Measurements from ENCODE around the gene TCEANC2.
"Not testable (repeated sequence)": the region's sequence is repeated elsewhere in the genome, so short reads cannot be mapped to it uniquely, and the experiment has no call there.

TCEANC2 gene

GRCh38 chr1:54091666-54092065 is 38.3 kb downstream of the TCEANC2 start:
- DNase-seq, result peak; percentile 41

- DNase-seq, result no peak
Observed at GRCh38 chr1:54094001-54094729, 40.8 kb downstream of the TCEANC2 start.

GRCh38 chr1:54094730-54095105 is 41.3 kb downstream of the TCEANC2 start:
- DNase-seq, result not testable (repeated sequence)

GRCh38 chr1:54095546-54096226 is 42.3 kb downstream of the TCEANC2 start:
- peak; percentile 97 for DNase-seq

GRCh38 chr1:54096227-54096876 is 42.9 kb downstream of the TCEANC2 start:
- no peak for DNase-seq

- peak; percentile 26 for DNase-seq
Observed at GRCh38 chr1:54096877-54097240, 43.5 kb downstream of the TCEANC2 start.

GRCh38 chr1:54099061-54099610 is 45.7 kb downstream of the TCEANC2 start:
- no peak for DNase-seq

DNA sequence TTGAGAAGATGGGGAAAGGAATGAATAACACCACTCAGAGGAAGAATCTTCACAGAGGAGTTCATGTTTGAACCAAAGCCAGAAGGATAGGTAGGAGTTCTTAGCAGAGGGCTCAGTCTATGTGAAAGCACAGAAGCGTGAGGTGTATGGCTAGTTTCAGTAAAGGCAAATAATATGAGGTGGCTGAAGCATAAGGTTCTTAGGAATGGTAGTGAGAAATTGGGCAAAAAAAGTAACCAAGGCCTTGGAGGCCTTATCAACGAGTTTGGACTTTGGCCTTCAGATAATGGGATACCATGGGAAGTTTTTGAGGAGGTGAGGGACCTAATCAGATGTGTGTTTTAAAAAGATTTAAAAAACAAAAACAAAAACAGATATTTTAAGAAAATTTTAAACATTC is 47.1 kb downstream of the TCEANC2 start:
- DNase-seq, result no peak

GRCh38 chr1:54103414-54103813 is 50.0 kb downstream of the TCEANC2 start:
- DNase-seq, result no peak

DNA sequence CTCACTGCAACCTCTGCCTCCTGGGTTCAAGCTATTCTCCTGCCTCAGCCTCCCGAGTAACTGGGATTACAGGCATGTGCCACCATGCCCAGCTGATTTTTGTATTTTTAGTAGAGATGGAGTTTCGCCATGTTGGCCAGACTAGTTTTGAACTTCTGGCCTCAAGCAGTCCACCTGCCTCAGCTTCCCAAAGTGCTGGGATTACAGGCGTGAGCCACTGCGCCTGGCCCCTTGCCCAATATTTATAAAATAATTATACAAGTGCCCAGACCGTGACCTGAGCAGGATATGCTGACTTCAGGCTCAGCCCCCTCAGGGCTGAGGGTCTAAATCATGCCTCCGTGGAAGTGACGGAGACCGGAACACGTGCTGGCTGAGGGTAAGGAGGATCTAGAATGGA is 51.2 kb downstream of the TCEANC2 start:
- not testable (repeated sequence) for DNase-seq

DNA sequence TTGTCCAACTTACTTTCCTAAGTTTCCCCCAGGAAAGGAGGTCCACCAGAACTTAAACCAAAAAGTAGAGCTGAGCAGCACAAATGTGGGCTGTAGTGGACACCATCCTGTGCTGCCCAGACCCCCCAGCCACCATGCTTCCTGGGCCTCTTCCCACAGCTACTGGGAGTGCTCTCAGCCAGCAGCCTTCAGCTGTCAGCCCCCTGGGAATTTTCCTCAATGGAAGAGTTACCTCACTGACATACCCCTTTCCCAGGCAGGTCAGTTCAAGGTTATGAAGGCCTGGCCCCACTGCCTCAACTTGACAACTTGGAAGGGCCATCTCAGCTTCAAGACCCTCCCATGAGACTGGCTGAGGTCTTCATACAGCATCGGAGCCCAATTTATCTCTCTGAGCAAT is 51.7 kb downstream of the TCEANC2 start:
- no peak for DNase-seq

GRCh38 chr1:54105736-54106269 is 52.4 kb downstream of the TCEANC2 start:
- DNase-seq, result peak; percentile 66

DNA sequence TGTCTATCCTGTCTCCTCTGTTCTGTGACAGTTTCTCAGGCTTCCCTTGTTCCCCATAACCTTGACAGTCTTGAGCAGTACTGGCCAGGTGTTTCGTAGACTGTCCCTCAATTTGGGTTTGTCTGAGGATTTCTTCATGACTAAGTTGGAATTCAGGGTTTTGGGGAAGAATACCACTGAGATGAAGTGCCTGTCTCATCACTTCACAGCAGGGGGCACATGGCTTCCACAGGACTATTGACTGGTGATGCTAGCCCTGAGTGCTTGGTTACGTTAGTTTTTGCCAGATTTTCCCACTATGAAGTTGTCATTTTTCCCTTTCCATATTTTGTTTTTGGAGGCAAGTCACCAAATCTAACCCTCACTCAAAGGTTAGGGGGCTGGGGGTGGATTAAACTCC is 53.7 kb downstream of the TCEANC2 start:
- no peak for DNase-seq

DNA sequence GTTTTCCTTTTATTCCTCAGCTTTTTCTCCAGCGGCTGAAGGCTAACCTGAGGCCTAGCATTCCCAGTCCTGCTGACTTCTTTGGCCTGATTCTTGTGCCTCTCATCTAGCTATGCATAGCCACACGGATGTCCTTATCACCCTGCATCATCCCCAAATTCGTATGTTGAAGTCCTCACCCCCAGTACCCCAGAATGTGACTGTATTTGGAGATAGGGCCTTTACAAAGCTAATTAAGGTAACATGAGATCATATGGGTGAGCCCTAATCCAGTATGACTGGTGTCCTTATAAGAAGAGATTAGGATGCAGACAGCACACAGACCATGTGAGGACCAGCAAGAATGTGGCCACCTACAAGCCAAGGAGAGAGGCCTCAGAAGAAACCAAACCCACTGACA is 54.7 kb downstream of the TCEANC2 start:
- DNase-seq, result no peak

- no peak for DNase-seq
Observed at GRCh38 chr1:54109129-54110090, 56.0 kb downstream of the TCEANC2 start.

- DNase-seq, result no peak
Observed at GRCh38 chr1:54110996-54111395, 57.6 kb downstream of the TCEANC2 start.

DNA sequence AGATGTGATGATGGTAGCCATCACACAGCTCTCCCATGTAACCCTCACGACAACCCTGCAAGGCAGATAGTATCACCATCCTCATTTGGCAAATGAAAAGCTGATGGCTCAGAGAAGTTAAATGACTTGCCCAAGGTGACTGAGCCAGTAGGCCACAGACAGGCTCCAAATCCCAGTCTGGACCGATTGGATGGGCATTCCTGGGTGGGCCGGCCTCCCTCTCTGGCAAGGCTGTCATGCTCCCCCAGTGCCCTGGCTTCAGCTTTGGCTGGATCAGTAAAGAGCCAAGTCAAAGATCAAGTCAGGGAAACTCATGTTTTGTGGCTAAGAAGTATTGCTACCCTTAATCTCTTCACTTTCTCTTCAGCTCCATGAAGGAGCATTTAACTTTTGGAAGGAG is 58.2 kb downstream of the TCEANC2 start:
- DNase-seq, result no peak

- no peak for DNase-seq
Observed at GRCh38 chr1:54112027-54112426, 58.6 kb downstream of the TCEANC2 start.

DNA sequence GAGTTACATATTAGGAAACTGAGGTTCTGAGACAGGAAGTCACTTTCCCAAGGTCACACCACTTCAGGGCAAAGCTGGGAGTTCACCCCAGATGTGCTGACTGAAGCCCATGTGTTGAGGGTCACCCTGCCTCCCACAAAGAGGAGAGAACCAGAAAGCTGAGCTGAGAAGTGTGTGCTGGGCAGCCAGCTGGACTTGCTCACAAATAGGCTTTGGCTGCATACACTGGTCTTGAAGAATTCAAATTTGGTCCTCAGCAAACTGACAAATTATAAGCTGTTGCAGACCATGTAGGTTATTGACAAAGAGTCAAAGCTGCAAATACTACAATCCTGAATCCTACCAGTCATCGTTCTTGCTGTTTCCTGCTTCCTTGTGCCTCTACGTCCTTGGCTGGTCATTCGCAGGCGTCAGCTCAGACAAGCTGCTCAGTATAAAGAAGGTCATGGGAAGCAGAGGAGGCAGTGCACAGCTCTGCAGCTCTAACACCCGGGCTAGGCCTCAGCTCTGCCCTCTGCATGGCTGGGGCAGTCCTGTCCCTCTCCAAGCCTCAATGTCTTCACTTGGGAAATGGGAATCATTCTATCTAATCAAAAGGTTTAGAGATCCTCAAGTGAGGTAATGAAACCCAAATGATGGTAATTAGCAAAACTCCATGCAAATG is 59.4 kb downstream of the TCEANC2 start:
- DNase-seq, result no peak

DNA sequence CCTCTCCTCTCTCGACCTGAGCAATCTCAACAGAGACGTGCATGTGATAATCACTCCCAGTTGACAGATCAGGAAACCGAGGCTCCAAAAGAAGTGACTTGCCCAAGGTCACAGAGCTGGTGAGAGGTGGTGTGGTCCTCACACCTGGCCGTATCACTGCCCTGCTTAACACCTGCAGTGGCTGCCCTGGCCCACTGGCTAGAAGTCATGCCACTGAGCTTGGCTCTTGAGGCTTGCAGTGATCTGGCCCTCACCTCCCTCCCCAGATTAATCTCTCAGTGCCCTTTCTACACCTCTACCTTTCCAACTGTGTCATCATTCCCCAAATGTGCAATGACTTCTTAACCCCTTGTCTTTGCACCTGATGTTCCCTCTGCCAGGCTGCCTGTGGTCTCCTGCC is 60.6 kb downstream of the TCEANC2 start:
- no peak for DNase-seq

DNA sequence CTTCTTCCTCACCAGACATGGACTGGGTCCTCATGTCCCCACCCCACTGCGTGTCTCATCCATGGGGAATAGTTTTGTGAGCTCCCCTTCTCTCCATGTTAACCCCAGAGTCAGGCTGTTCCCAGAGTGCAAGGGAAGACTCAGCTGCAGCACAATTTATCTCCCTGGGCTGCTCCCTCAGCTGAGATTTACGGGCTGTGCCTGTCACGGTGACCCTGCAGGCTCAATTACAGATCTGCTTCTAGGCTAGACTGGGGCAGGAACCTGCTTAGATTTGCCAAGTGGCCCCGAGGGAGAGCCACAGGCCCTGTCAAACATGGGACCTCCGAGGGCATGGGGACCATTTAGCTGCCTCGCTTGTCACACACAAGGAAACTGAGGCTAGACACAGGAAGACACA is 61.5 kb downstream of the TCEANC2 start:
- no peak for DNase-seq

GRCh38 chr1:54115520-54115919 is 62.1 kb downstream of the TCEANC2 start:
- DNase-seq, result no peak

Measured in MV-4-11 (cell line).